CD1c-positive myeloid dendritic cell (primary cell): ENCODE measurements around the gene PSMA5.
A peak's percentile ranks its signal among the peaks of the same experiment; 100 is the strongest.
"Not testable (repeated sequence)": the region's sequence is repeated elsewhere in the genome, so short reads cannot be mapped to it uniquely, and the experiment has no call there.

ENCODE experiments used
- DNase-seq: peaks from one replicate; pipeline ENCODE4 v3.0.0-alpha.2; 2016; ENCODE audit errors: extremely low spot score

PSMA5 gene

GRCh38 chr1:109432336-109432735, 6.1 kb upstream of the PSMA5 start:
- no peak for DNase-seq

GRCh38 chr1:109427171-109427467, 871 bp upstream of the PSMA5 start:
- peak; percentile 5 for DNase-seq

- peak; percentile 88 for DNase-seq
Observed at GRCh38 chr1:109425391-109426280, 612 bp downstream of the PSMA5 start.

- no peak for DNase-seq
Observed at GRCh38 chr1:109423498-109423897, 2.8 kb downstream of the PSMA5 start.

- DNase-seq = no peak
Observed at GRCh38 chr1:109412551-109412950, 13.7 kb downstream of the PSMA5 start.

GRCh38 chr1:109404838-109405237, 21.4 kb downstream of the PSMA5 start:
- no peak for DNase-seq

- no peak for DNase-seq
Observed at GRCh38 chr1:109402025-109402424, 24.2 kb downstream of the PSMA5 start.

- DNase-seq = no peak
Observed at GRCh38 chr1:109400035-109400655, 26.1 kb downstream of the PSMA5 start.

GRCh38 chr1:109399326-109399957, 26.8 kb downstream of the PSMA5 start:
- peak; percentile 85 for DNase-seq

GRCh38 chr1:109398343-109399225, 27.7 kb downstream of the PSMA5 start:
- no peak for DNase-seq

GRCh38 chr1:109397581-109398342, 28.5 kb downstream of the PSMA5 start, which contains the start of gene SORT1:
TSS of gene SORT1 (minus strand) at chr1:109397918. CDS start at chr1:109397892, 26 bp downstream.
- DNase-seq = peak; percentile 69

- DNase-seq = peak; percentile 45
Observed at GRCh38 chr1:109396871-109397580, 29.2 kb downstream of the PSMA5 start.

GRCh38 chr1:109396513-109396839, 29.8 kb downstream of the PSMA5 start:
- DNase-seq = no peak

- peak; percentile 76 for DNase-seq
Observed at GRCh38 chr1:109395602-109396512, 30.4 kb downstream of the PSMA5 start.

GRCh38 chr1:109395282-109395599, 31.0 kb downstream of the PSMA5 start:
- not testable (repeated sequence) for DNase-seq

- DNase-seq = no peak
Observed at GRCh38 chr1:109394591-109395281, 31.5 kb downstream of the PSMA5 start.

GRCh38 chr1:109393617-109394233, 32.5 kb downstream of the PSMA5 start:
- no peak for DNase-seq

GRCh38 chr1:109392788-109393616, 33.2 kb downstream of the PSMA5 start:
- DNase-seq = peak; percentile 79
